Fibroblast of pulmonary artery (primary cell): Measurements from ENCODE around the gene GRK3.

Source experiments
- DNase-seq: peaks from one replicate; pipeline ENCODE4 v3.0.0-alpha.2; 2010; ENCODE audit warnings: low read depth
- H3K4me3 ChIP-seq: replicated peaks from 2 replicates; pipeline ENCODE4 v1.5.1; 2011; ENCODE audit warnings: low read depth, mild to moderate bottlenecking, control low read depth, low read length, moderate library complexity
- TF ChIP-seq, protein P1 (sequence below): IDR thresholded peaks from 2 replicates; pipeline ENCODE4 v1.5.1; 2011; ENCODE audit warnings: mild to moderate bottlenecking, control low read depth, low read length, inconsistent platforms; ENCODE audit errors: missing control alignments

The GRK3 gene

DNA sequence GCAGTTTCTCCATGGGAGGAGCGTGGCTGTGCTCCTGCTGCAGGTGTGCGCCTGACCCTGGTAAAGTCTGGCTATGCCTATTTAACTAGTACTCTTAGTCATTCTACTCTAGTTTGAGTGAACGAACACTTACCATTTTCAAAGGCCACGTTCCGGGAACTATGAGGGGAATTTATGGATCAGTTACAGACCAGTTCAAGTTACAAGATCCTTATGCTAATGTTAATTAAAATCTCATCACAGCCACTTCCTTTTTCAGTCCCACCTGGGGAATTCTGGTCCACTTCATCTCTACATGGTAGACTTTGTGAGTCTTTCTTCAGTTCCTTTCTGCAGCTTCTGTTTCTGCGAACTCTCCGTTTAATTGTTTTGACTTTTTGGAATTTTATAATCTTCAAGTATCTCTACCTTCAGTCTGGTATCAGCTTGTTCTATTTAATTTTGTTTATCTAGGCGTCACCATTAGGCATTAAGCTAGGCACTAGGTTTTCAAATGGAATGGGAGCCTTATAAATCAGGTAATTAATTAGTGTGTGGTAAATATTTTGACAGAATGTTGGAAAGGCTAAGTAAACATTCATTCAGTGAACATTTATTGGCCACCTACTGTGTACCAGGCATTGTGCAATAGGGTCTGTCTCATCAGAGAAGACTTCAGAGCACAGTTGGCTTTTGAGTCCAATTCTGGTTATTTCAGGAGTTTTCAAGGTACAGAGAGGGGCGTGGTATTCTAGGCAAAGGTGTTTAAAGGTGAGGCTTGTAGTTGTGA lies 78.9 kb downstream of the GRK3 start:
- TF ChIP-seq, protein P1, sequence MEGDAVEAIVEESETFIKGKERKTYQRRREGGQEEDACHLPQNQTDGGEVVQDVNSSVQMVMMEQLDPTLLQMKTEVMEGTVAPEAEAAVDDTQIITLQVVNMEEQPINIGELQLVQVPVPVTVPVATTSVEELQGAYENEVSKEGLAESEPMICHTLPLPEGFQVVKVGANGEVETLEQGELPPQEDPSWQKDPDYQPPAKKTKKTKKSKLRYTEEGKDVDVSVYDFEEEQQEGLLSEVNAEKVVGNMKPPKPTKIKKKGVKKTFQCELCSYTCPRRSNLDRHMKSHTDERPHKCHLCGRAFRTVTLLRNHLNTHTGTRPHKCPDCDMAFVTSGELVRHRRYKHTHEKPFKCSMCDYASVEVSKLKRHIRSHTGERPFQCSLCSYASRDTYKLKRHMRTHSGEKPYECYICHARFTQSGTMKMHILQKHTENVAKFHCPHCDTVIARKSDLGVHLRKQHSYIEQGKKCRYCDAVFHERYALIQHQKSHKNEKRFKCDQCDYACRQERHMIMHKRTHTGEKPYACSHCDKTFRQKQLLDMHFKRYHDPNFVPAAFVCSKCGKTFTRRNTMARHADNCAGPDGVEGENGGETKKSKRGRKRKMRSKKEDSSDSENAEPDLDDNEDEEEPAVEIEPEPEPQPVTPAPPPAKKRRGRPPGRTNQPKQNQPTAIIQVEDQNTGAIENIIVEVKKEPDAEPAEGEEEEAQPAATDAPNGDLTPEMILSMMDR: no peak
- DNase-seq: no peak
- H3K4me3 ChIP-seq: no peak overlapping the region

DNA sequence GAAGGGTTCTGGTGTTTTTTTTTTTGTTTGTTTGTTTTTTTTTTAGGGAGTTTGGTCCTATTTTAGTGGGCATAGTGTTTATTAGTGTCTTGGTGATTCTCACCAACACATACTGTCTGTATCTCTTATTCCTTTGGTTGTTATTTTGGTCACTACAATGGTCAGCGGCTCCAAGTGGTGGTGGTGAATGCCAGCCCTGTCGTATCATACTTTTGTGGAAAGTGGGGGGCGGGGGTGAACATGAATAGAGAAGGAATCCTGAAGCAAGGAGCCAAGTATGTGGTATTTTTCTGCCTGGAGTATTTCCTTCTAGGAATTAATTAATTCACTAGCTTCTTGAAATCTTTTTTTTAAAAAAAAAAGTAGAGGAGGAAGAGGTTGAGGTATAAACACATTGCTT lies 79.6 kb downstream of the GRK3 start:
- no peak overlapping the region for H3K4me3 ChIP-seq
- TF ChIP-seq, protein P1: no peak
- no peak for DNase-seq

DNA sequence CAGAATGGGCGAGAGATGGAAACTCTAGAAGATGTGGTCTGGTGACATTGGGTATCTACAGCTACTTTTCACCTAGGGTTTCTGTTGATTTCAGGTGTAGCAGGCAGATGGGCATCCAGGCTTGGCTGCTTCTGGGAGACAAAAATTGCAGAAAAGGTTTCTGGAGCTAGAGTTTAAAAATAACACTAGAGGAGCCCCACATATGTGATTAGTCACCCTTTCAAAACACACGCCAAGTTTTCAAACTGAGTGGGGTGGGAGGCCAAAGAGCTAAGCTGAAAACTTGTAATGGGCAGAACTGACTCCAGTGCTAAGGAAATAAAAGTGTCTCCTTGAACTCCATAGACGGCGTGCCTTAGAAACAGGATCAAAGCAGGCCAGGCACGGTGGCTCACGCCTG lies 80.8 kb downstream of the GRK3 start:
- TF ChIP-seq, protein P1: no peak
- DNase-seq: peak; percentile 16
- no peak overlapping the region for H3K4me3 ChIP-seq

DNA sequence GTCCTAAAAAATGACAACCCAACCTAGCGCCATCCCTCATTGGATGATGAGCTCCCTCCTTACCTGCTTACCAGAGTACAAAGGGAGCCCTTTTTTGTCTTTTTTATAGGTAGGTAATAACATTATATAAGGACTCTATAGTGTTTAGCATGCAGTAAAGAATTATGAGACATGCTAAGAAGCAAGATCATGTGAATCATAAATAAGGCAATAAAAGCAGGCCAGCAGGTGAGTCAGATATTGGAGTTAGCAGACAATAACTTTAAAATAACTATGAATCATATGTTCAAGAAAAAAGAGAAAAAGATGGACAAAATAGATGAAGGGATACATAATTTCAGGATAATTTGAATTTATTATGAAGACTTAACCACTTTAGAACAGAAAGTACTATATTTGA lies 81.5 kb downstream of the GRK3 start:
- TF ChIP-seq, protein P1: no peak
- no peak for DNase-seq
- no peak overlapping the region for H3K4me3 ChIP-seq

DNA sequence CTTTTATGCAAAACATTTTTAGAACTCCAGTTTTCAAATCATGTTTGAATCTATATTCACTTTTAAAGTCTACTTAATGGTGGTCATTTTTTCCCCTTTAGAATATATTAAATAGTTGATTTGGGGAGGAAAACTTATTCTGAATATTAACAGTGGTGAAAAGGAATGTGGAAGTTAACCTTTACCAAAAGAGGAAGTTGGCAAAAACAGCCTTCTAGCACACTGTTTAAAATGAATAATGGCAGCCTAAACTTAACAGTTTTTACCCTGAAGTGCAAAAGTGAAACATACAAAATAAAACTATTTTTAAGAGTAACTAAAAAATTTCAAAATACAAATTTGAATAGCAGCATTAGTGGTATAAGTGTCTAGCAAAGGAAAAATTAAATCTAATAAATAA lies 86.4 kb downstream of the GRK3 start:
- H3K4me3 ChIP-seq: no peak overlapping the region
- TF ChIP-seq, protein P1: no peak
- no peak for DNase-seq

DNA sequence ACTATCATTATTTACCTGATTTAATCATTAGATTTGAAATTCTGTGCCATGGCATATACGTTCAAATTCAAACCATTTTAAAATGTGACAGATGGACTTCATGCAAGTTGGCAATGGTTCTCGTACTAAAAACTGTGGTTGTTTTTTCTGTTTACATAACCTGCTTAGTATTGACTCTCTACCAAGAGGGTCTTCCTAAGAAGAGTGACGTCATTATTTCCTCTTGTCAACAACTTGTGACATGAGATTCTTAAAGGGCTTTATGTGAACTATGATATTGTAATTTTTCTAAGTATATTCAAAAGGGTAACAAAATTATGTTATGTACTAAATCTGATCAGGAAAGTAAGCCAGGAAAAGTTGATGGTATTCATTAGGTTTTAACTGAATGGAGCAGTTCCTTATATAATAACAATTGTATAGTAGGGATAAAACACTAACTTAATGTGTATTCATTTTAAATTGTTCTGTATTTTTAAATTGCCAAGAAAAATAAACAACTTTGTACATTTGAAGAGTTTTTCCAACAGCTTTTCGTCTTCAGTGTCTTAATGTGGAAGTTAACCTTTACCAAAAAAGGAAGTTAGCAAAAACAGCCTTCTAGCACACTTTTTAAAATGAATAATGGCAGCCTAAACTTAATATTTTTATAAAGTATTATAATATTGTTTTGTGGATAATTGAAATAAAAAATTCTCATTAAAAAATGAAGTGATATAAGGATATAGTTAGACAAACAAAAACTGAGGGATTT lies 87.0 kb downstream of the GRK3 start:
- TF ChIP-seq, protein P1: no peak
- H3K4me3 ChIP-seq: no peak overlapping the region

DNA sequence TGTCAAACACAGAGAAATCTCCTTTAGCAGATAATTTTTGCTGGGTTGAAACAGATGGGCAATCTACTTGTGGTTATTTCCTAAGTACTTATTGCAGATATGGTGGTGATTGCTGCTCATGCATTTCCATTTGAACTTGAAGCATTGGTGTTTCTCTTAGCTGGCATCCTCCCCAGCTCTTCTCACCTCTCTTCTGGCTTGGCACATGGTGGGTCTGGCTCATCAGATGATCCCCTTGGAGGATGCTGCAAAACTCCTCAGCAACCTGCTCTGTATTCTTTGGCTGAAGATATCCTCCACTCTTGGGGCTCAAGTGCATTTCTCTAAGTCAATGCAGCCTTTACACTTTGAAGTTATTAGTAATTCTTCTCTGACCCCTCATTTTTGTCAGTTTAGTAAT lies 90.2 kb downstream of the GRK3 start:
- H3K4me3 ChIP-seq: no peak overlapping the region
- no peak for DNase-seq
- TF ChIP-seq, protein P1: no peak

More for the DNA sequence above, 87.0 kb downstream of the GRK3 start:
- no peak for DNase-seq
